ENCODE data around the gene TPI1. TPM values are rescaled to one million over a fixed set of nuclear protein-coding genes. Genes with fewer than 3 reads are reported as not detected.
A peak's percentile ranks its signal among the peaks of the same experiment; 100 is the strongest.

TPI1 gene
- total RNA-seq, 1 experiment from 2014 or later, result 1,177 TPM

DNA sequence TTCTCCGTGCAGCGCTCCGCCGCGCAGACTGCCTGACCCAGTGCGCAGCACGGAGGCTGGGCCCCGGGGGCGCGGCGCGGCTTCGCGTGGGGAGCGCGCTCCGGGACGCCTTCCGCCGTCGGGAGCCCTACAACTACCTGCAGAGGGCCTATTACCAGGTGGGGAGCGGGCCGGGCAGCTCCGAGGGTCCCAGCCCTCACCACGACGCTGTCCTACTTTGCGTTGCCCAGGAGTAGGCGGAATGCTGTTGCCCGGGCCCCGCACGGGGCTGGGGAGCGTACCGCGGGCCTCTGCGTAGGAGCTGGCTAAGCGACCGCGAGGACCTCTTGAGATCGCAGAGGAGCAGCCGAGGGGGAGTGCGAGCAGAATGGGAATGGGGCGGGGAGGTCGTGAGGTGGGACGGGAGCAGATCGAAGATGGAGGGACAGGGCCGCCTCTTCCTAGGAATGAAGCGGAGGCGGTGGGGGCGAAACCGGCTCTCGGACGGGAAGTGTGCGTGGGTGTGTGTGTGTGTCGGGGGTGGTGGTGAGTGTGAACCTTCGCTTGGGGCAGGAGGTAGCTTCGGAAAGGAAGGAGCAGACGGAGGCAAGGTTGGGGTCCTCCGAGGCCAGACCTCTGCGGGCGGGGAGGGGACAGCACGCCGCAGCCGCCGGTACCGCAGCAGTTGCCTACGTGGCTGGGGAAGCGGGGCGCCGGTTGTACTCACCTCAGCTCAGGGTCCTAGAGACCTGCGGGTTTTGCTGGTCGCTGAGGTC lies 38.4 kb upstream of the TPI1 start:
- peak overlapping the region; percentile 80 for H3K4me2 ChIP-seq (ENCODE audit: insufficient read depth, insufficient read length, low read length)
- H2BK12ac ChIP-seq (ENCODE audit: insufficient read length, low read depth, low read length), result no peak overlapping the region
- peaks cover 14% of the 10 kb centered on the region for H3K23me2 ChIP-seq (ENCODE audit: insufficient read length, low read depth, low read length, poor library complexity, severe bottlenecking)
- H3T11ph ChIP-seq (ENCODE audit: low read length), result no peak overlapping the region
- no peak overlapping the region for H3K56ac ChIP-seq (ENCODE audit: insufficient read length, low read depth, low read length)
- H3K4me3 Mint-ChIP-seq, result peak overlapping the region; percentile 97 to 99
- no peak overlapping the region for H4K91ac ChIP-seq (ENCODE audit: insufficient read length, low read depth, low read length)
- H2BK15ac ChIP-seq (ENCODE audit: low read depth, low read length), result no peak overlapping the region
- peak overlapping the region; percentile 83 to 97 (median 97) for H3K27ac Mint-ChIP-seq
- no peaks in the 10 kb centered on the region for H3K9me3 Mint-ChIP-seq
- no peaks in the 10 kb centered on the region for H3K9me3 ChIP-seq (ENCODE audit: control insufficient read depth, low read depth, low read length)
- no peaks in the 10 kb centered on the region for H3K79me1 ChIP-seq (ENCODE audit: insufficient read depth, low read depth, low read length, poor library complexity, severe bottlenecking)
- peak; percentile 80 for DNase-seq
- H3K27ac ChIP-seq (ENCODE audit: insufficient read length, low read depth, low read length), result no peak overlapping the region
- peaks cover 16% of the 10 kb centered on the region for H3K27me3 Mint-ChIP-seq (ENCODE audit: low read depth)
- H3K18ac ChIP-seq (ENCODE audit: insufficient read length, low read depth, low read length), result peak overlapping the region; percentile 74
- H3K36me3 Mint-ChIP-seq (ENCODE audit: insufficient read depth in 1 of 3, low read depth in 3 of 3), result peaks cover 32 to 44% (median 44%) of the 10 kb centered on the region in 3 experiments
- H3K27me3 ChIP-seq (ENCODE audit: insufficient read depth, low read length), result no peaks in the 10 kb centered on the region
- WGBS (ENCODE audit: extremely low coverage, insufficient read length, low lambda C conversion rate), result no CpG with 5 or more reads among the region's 71 CpGs
- no peak overlapping the region for H4K8ac ChIP-seq (replicated peaks; ENCODE audit: insufficient read length, low read depth, low read length)
- no peak overlapping the region for H2BK5ac ChIP-seq (ENCODE audit: insufficient read length, low read length)
- no peak overlapping the region for H3K4ac ChIP-seq (ENCODE audit: low read depth, low read length)
- no peak overlapping the region for H2AK5ac ChIP-seq (ENCODE audit: insufficient read length, low read length)
- H3K14ac ChIP-seq (ENCODE audit: insufficient read depth, low read length), result peak overlapping the region; percentile 82
- no peak overlapping the region for H2BK120ac ChIP-seq (ENCODE audit: low read depth, low read length, poor library complexity, severe bottlenecking)
- TF ChIP-seq, protein P1, sequence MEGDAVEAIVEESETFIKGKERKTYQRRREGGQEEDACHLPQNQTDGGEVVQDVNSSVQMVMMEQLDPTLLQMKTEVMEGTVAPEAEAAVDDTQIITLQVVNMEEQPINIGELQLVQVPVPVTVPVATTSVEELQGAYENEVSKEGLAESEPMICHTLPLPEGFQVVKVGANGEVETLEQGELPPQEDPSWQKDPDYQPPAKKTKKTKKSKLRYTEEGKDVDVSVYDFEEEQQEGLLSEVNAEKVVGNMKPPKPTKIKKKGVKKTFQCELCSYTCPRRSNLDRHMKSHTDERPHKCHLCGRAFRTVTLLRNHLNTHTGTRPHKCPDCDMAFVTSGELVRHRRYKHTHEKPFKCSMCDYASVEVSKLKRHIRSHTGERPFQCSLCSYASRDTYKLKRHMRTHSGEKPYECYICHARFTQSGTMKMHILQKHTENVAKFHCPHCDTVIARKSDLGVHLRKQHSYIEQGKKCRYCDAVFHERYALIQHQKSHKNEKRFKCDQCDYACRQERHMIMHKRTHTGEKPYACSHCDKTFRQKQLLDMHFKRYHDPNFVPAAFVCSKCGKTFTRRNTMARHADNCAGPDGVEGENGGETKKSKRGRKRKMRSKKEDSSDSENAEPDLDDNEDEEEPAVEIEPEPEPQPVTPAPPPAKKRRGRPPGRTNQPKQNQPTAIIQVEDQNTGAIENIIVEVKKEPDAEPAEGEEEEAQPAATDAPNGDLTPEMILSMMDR (conservative IDR thresholded peaks at IDR 0.05), result no peak
- H4K5ac ChIP-seq (ENCODE audit: insufficient read length, low read depth, low read length), result no peak overlapping the region
- no peak overlapping the region for H2BK20ac ChIP-seq (ENCODE audit: low read depth, low read length, poor library complexity, severe bottlenecking)
- peaks cover 29 to 43% of the 10 kb centered on the region in 2 experiments for H3K4me1 Mint-ChIP-seq
- H4K20me1 ChIP-seq (ENCODE audit: control insufficient read depth, insufficient read depth, insufficient read length), result peaks cover 5% of the 10 kb centered on the region
- peak overlapping the region; percentile 72 for H3K9ac ChIP-seq (ENCODE audit: extremely low read depth, insufficient read length, low read length)
- H3K4me1 ChIP-seq (ENCODE audit: insufficient read depth, low read length), result peaks cover 3% of the 10 kb centered on the region; the same call in 1 of the 2 replicates
- no peak overlapping the region for H3K23ac ChIP-seq (ENCODE audit: insufficient read length, low read depth, low read length)
- peaks cover 2% of the 10 kb centered on the region; the same call in 1 of the 2 replicates for H3K79me2 ChIP-seq (ENCODE audit: insufficient read depth, low read length)
- no peak overlapping the region for H2AFZ ChIP-seq (ENCODE audit: low read length)
